Inflammatory macrophage treated with lipopolysaccharide for 1 hour (primary cell): ENCODE data around the gene ACER3.
A peak's percentile ranks its signal among the peaks of the same experiment; 100 is the strongest.
"Not testable (repeated sequence)": the region's sequence is repeated elsewhere in the genome, so short reads cannot be mapped to it uniquely, and the experiment has no call there.

Experiments
- DNase-seq, 2 donors: peaks; one replicate each; pipeline ENCODE4 v3.0.0-alpha.2; 2020 to 2022

Gene ACER3

GRCh38 chr11:76837696-76838677, 22.7 kb upstream of the ACER3 start:
- DNase-seq, result no peak

- no peak for DNase-seq
These were observed 22.0 kb upstream of the ACER3 start for GRCh38 chr11:76838678-76839068.

- DNase-seq, result peak; percentile 51 to 60
These were observed 21.4 kb upstream of the ACER3 start for GRCh38 chr11:76839311-76839710.

GRCh38 chr11:76841923-76842452, 18.7 kb upstream of the ACER3 start:
- no peak for DNase-seq

DNA sequence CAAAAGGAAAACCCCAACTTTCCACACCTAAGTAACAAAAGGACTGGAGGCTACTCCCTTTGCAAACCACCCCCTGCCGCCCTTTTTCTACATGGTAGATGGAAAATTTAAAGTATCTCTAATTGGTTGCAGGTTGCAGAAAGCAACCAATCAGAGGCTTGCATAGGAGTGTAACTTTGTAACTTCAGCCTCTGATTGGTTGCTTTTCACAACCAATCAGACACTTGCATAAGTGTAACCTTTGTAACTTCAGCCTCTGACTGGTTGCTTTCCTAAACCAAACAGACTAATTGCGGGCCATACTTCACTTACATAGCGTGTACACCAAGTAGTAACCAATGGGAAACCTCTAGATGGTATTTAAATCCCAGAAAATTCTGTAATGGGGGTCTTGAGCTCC, 16.8 kb upstream of the ACER3 start:
- DNase-seq, result no peak

- DNase-seq, result no peak
These were observed 16.2 kb upstream of the ACER3 start for GRCh38 chr11:76844511-76844910.

DNA sequence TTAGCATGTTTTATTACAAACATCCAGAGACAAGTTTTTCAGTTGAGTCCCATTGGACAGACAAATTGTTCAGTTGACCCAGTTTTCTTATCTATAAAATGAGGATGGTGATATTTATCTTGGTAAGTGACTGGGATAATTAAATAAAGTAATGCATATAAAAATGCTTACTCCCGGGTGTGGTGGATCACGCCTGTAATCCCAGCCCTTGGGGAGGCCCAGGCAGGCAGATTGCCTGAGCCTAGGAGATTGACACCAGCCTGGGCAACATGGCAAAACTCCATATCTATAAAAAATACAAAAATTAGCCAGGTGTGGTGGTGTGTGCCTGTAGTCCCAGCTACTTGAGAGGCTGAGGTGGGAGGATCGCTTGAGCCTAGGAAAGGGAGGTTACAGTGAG, 15.6 kb upstream of the ACER3 start:
- no peak for DNase-seq

DNA sequence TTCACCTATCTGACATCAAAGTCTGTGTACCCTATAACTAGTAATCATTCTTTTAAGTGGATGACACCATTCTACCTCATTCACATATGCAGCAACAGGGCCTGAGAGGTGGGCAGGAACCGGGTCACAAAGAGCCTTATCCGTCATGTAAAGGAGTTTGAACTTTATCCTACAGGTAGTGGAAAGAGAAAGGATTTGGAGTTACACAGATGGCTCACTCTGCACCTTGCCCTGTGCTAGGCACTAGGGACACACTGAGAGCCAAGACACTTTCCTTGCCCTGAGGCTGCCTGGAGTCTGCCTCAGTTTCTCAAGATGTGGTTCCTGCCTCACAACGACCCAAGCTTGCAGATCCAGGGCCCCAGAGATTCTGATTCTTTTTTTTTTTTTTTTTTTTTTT, 14.3 kb upstream of the ACER3 start:
- no peak for DNase-seq

DNA sequence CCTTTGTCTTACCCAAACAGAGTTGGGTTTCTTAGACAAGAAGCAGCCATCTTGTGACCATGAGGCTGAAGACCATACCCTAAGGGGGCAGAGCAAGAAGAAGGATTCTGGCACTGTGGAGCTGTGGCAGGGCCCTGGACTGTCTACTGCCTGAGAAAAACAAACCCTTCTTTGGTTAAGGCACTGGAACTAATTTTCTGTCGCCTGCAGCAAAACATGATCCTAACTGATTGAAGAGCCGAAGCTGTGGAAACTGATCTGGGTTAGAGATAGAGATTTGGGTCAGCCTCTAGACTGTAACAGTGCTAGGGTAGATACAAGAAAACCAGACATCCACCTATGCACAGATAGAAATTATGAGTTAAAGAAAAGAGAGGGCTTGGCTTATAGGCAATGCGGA, 11.3 kb upstream of the ACER3 start:
- DNase-seq, result no peak

GRCh38 chr11:76850130-76850529, 10.6 kb upstream of the ACER3 start:
- DNase-seq, result no peak

- no peak for DNase-seq
These were observed 9.9 kb upstream of the ACER3 start for GRCh38 chr11:76850815-76851214.

DNA sequence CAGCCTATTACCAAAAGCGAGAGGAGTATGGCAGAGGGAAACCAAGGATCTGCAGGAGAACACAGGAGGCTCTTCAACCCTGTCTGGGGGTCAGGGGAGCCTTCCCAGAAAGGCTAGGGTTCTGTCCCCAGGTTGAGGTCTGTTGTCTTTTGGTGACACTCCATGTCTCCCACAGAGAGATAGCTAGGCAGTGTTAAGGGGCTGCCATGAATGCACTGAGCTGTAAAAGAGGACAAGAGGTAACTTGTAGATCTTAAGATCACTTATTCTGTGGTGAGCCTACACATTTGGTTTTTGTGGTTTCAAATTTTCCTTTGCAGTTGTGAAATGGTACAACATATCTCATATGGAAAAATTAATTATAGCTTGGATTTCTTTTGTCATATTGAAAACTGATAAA, 6.0 kb upstream of the ACER3 start:
- peak in 1 of 2 donors; percentile 19 for DNase-seq

- DNase-seq, result not testable (repeated sequence)
These were observed 5.0 kb upstream of the ACER3 start for GRCh38 chr11:76855670-76856069.

DNA sequence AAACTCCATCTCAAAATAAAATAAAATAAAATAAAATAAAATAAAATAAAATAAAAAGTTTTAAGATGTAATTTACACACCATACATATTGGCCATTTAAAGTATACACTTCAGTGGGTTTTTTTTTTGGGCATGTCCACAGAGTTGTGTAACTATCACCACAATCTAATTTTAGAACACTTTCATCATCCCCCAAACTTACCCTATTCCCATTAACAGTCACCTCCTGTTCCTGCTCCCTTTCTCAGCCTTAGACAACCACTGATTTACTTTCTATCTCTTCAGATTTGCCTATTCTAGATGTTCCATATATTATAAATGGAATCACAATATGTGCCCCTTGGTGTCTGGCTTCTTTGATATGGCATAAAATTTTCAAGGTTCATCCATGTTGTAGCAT, 4.6 kb upstream of the ACER3 start:
- peak; percentile 61 to 63 for DNase-seq

DNA sequence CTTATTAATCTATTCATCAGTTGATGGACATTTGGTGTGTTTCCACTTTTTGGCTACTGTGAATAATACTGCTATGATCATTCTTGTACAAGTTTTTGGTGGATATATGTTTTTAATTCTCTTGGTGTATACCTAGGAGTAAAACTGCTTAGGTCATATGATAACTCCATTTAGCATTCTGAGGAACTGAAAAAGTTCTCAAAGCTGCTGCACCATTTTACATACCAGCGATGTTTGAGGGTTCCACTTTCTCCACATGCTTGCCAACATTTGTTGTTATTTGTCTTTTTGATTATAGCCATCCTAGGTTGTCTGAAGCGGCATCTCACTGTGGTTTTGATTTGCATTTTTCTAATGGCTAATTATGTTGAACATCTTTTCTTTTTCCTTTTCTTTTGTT, 4.1 kb upstream of the ACER3 start:
- DNase-seq, result no peak

DNA sequence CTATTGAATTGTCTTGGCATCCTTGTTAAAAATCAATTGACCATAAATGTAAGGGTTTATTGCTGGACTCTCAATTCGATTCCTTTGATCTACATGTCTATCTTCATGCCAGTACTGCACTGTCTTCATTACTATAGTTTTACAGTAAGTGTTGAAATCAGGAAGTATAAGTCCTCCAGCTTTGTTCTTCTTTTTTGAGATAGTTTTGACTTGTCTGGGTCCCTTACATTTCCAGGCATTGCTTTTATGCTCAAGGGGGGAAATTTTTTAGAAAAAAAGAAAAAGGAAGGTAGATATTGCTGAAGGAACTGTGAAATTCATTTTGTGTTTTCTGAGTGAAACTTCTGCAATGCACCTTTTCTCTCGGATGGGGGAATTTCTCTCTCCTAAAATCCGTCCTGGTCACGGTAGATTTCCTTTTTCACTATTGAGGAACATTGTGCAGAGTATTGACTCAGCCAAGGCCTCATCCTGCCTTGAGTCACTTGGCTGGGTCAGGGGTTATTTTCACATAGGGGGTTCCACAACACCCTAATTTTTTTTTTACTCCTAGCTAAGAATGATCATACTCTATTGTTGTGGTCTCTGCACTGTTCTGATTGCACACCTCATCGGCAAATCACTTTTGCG, 2.8 kb upstream of the ACER3 start:
- DNase-seq, result peak; percentile 66 to 86

- no peak for DNase-seq
These were observed 950 bp upstream of the ACER3 start for GRCh38 chr11:76859708-76860227.

DNA sequence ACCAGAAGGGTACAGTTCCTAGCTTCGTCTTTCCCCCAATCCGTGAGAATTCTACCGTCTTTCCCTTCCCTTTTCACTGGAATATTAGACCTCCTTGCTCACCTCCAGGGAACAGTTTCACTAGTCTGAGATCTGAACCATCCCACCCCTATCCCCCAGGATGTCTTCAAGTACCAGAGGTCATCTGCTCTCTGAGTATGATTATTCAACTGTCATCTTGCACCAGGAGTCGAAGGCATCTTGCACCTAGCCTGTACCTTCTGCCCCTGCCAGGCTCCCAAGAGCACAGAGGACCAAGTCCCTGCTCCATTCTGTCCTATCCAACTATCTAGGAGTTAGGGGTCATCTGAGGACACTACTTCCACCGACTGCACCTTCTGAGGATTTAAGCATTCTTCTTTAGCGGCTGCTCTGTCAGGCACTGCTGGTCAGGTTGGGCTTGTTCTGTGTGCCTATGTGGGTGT, 804 bp downstream of the ACER3 start:
- no peak for DNase-seq

GRCh38 chr11:76862794-76863193, 2.1 kb downstream of the ACER3 start:
- DNase-seq, result not testable (repeated sequence)

DNA sequence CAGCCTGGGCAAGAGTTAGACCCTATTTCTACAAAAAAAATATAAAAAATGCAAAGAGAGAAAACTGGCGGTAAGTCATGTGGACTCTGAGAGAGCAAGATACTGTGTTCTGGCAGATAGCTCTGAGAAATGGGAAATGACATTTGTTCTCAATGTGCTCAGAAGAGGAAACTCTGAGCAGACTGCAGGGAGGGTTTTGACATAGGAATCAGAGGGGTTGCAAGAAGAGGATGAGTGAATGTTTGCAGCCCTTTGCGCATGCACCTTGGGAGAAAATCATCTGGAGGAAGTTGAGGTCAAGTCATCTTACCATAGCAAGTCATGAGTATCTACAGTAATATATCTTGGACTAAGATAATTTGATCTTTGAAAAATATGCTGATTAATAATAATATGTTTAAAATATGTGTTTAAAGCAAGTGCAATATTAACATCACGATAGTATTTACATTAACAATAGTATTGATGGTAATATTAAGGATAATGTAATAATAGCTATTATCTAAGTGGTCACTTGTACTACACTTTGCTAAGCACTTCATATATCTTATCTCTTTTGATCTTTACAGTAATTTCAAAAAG, 2.6 kb downstream of the ACER3 start:
- peak; percentile 83 to 93 for DNase-seq

DNA sequence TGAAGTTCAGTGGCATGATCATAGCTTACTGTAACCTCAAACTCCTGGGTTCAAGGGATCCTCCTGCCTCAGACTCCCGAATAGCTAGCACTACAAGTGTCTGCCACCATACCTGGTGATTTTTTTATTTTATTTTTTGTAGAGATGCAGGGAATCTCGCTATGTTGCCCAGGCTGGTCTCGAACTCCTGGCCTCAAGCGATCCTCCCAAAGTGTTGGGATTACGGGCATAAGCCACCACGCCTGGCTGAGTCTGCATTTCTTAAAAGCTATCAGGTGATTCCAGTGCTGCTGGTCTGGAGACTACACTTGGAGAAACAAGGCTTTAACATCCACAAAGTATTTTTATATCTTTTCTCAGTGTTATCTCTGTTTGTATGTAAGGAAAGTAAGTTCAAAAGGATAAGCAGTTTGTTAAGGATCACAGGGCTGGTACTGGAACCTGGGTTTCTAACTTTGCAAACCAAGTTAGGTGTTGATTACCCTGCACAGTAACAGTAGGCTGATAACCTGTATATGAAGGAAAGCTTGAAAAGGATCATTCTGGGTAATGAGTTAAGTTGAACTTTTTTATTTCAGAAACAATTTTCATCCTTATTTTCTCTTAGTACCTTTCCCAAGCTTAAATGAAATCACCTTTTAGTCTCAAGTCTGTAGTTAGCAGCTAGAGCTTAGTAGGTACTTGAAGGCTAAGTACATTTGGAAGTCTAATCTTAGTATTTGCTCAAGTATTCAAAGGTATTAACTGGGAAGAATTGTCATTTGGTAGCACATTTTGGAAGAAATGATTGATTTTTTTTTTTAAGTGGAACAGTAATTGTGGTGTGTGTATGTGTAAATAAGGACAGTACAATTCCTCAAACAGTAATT, 12.5 kb downstream of the ACER3 start:
- DNase-seq, result no peak

- DNase-seq, result no peak
These were observed 17.3 kb downstream of the ACER3 start for GRCh38 chr11:76878014-76878413.
